Breast epithelium (tissue), 3 donors: ENCODE results near the gene VENTX.

Experiments
- POLR2A ChIP-seq: fragments of 450-650 bp; IDR thresholded peaks from one replicate; pipeline ENCODE4 v1.6.1; 2016; ENCODE audit warnings: antibody characterized with exemption, mild to moderate bottlenecking, moderate library complexity
- TF ChIP-seq, protein P1 (sequence below), 3 donors: fragments of 450-650 bp; IDR thresholded peaks; one replicate each; pipeline ENCODE4 v1.5.1; 2016 to 2017; ENCODE audit warnings: antibody characterized with exemption in 3 of 3, mild to moderate bottlenecking in 3 of 3, moderate library complexity in 3 of 3

DNA sequence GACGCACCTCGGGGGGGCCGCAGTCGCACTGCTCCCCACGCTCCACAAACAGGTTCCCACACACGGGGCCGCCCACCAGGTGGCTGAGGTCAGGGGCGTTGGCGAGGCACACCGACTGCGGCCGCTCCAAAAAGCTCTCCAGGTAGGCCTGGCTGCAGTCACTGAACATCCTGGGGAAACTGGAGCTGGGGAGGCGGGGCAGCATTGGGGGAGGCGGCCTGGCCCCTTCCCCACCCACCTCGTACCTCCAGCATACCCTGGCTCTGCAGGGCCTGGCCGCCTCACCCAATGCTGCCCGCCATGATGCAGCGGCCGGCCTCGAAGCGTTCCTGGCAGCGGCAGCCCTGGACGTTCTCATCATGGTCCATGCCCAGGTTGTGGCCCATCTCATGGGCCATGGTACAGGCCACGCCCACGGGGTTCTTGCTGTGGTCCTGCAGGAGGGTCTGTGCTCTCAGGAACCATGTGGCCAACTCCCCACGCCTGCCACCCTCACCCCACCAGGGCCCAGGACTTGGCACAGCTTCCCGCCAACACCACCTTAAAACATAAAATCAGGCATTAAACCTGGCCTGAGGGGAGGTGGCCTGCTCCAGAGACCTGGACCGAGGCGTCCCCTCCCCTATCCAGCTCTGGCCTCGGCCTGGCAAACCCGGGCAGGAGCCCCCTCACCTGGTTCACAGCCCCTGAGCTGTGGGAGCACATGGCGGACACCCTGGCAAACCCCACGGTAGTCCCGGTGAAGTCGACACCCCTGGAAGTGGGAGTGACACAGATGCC is 34.1 kb downstream of the VENTX start:
- TF ChIP-seq, protein P1, sequence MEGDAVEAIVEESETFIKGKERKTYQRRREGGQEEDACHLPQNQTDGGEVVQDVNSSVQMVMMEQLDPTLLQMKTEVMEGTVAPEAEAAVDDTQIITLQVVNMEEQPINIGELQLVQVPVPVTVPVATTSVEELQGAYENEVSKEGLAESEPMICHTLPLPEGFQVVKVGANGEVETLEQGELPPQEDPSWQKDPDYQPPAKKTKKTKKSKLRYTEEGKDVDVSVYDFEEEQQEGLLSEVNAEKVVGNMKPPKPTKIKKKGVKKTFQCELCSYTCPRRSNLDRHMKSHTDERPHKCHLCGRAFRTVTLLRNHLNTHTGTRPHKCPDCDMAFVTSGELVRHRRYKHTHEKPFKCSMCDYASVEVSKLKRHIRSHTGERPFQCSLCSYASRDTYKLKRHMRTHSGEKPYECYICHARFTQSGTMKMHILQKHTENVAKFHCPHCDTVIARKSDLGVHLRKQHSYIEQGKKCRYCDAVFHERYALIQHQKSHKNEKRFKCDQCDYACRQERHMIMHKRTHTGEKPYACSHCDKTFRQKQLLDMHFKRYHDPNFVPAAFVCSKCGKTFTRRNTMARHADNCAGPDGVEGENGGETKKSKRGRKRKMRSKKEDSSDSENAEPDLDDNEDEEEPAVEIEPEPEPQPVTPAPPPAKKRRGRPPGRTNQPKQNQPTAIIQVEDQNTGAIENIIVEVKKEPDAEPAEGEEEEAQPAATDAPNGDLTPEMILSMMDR (IDR thresholded peaks at IDR 0.05): no peak
- no peak for TF ChIP-seq POLR2A
